ENCODE measurements around the gene GLCCI1. TPM values are rescaled to one million over a fixed set of nuclear protein-coding genes. Genes with fewer than 3 reads are reported as not detected.

Gene GLCCI1
- total RNA-seq, 1 experiment from 2014 or later = 8.5 TPM

- no TSS peak for BruUV-seq (replicated peaks)
- no peak overlapping the region for H3K4me3 ChIP-seq (ENCODE audit: low read length)
- no peak overlapping the region for H3K4me2 ChIP-seq (ENCODE audit: low read length)
- ChIA-PET CTCF (no interaction called here), POLR2A (ENCODE audit: unreplicated experiment) (no interaction called here)
- H2AFZ ChIP-seq (ENCODE audit: low read length) = no peak overlapping the region
- H3K27me3 ChIP-seq (ENCODE audit: low read length) = no peaks in the 10 kb centered on the region
- no peak for ATAC-seq
- H3K4me1 ChIP-seq (ENCODE audit: insufficient read depth, low read length) = peaks cover 8% of the 10 kb centered on the region
- H3K27ac ChIP-seq (ENCODE audit: low read length) = no peak overlapping the region
- intact Hi-C loops (cut with micrococcal nuclease) = no loop called here
- peaks cover 2% of the 10 kb centered on the region for H3K79me2 ChIP-seq (ENCODE audit: low read length)
- no peaks in the 10 kb centered on the region for H4K20me1 ChIP-seq (ENCODE audit: low read length)
- no peak for DNase-seq
- TF ChIP-seq CTCF (conservative IDR thresholded peaks at IDR 0.05; ENCODE audit: low read depth, low read length) = no peak
- no peak for TF ChIP-seq EZH2 (IDR thresholded peaks at IDR 0.05; ENCODE audit: low read length, unreplicated experiment)
- no peak for TF ChIP-seq EZH2phosphoT487 (IDR thresholded peaks at IDR 0.05; ENCODE audit: borderline replicate concordance, low read length)
- no peak overlapping the region for H3K9ac ChIP-seq (ENCODE audit: low read length)
- H3F3A ChIP-seq (ENCODE audit: low read length, unreplicated experiment) = no peaks in the 10 kb centered on the region
- no peaks in the 10 kb centered on the region for H3K36me3 ChIP-seq (ENCODE audit: low read depth, low read length)
- no peaks in the 10 kb centered on the region; the same call in 1 of the 2 replicates for H3K9me2 ChIP-seq (replicated peaks; ENCODE audit: low read length)
- no peaks in the 10 kb centered on the region for H3K9me3 ChIP-seq (ENCODE audit: low read length)
These were observed 3.9 kb upstream of the GLCCI1 start for GRCh38 chr7:7964691-7965090.

- POLR2A ChIA-PET (ENCODE audit: unreplicated experiment) = no interaction called here
These were observed 3.3 kb upstream of the GLCCI1 start for GRCh38 chr7:7965301-7965700.

More at GRCh38 chr7:7965301-7965700, 3.3 kb upstream of the GLCCI1 start:
- Histone ChIP-seq H3K4me2 (ENCODE audit: low read length) (no peak overlapping the region), H3F3A (ENCODE audit: low read length, unreplicated experiment) (no peaks in the 10 kb centered on the region), H3K27me3 (ENCODE audit: low read length) (no peaks in the 10 kb centered on the region), H3K4me3 (ENCODE audit: low read length) (no peak overlapping the region), H2AFZ (ENCODE audit: low read length) (no peak overlapping the region), H3K36me3 (ENCODE audit: low read depth, low read length) (no peaks in the 10 kb centered on the region), H3K9me3 (ENCODE audit: low read length) (no peaks in the 10 kb centered on the region), H4K20me1 (ENCODE audit: low read length) (no peaks in the 10 kb centered on the region), H3K79me2 (ENCODE audit: low read length) (peaks cover 8% of the 10 kb centered on the region), H3K9ac (ENCODE audit: low read length) (no peak overlapping the region), H3K27ac (ENCODE audit: low read length) (no peak overlapping the region), H3K9me2 (replicated peaks; ENCODE audit: low read length) (no peaks in the 10 kb centered on the region; the same call in 1 of the 2 replicates), H3K4me1 (ENCODE audit: insufficient read depth, low read length) (peaks cover 8% of the 10 kb centered on the region)
- CTCF ChIA-PET = no interaction called here
- BruUV-seq (replicated peaks) = no TSS peak
- intact Hi-C loops (cut with micrococcal nuclease) = no loop called here
- no peak for TF ChIP-seq CTCF (conservative IDR thresholded peaks at IDR 0.05; ENCODE audit: low read depth, low read length)
- no peak for TF ChIP-seq EZH2 (IDR thresholded peaks at IDR 0.05; ENCODE audit: low read length, unreplicated experiment)
- TF ChIP-seq EZH2phosphoT487 (IDR thresholded peaks at IDR 0.05; ENCODE audit: borderline replicate concordance, low read length) = no peak
- ATAC-seq = no peak
- DNase-seq = no peak

All from PC-3 (cell line).